HG03469 (cell line): ENCODE results near the gene PCDH9.

Experiments used
- ATAC-seq: cut with Tn5 transposase; IDR thresholded peaks from one replicate; pipeline ENCODE4 v1.9.1; 2021; ENCODE audit warnings: mild to moderate bottlenecking, moderate library complexity, moderate number of reproducible peaks; ENCODE audit not compliant: unreplicated experiment

The PCDH9 gene

DNA sequence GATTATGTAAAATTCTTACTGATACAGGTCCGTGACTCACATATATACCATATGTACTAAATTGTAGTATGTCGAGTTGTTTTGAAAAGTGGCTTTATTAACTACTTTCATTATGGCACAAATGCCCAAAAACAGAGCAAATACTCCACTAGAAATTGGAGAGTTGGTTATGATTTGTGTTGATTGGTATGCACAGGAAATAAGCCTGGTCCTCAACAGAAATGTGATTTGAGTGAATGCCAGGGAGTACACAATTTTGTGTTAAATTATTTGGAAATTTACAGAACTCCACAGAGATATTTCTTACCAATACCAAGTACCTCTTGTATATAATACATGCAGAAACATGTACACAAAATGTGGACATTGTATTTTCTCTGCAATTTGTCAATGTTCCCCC is 676.7 kb downstream of the PCDH9 start:
- ATAC-seq: no peak

DNA sequence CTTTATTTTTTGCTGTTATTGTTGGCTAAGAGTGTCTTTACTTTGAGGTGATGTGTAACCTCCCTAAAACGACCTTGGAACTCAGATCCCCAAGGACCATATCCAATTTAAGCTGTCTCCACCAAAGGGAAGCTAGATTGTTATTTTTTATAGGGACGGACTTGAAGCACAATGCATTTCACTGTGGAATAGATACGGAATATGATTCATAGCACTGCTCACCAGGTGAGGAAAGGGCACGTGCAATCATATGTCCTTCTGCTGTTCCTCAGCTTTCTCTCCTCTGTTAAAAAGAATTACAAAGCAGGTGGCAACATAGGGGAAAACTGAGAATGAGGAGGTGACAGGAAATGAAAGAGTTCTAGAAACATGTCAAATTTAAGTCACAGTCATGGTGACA is 679.0 kb downstream of the PCDH9 start:
- no peak for ATAC-seq

DNA sequence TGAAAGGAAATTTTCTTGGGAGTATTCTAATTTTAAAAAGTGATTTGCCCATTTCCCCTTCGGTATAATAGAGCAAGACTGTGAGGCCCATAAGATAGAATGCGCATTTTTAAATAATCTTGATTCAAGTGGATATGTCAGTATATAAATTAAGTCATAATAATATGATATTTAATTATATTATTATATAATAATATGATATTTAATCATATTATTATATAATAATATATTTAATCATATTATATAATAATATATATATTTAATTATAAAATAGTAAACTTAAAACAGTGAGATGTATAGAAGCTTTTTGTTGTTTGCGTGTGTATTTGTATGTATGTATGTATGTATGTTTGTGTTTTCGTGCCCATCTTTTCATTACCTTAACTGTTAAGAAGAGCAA is 682.5 kb downstream of the PCDH9 start:
- ATAC-seq: no peak

DNA sequence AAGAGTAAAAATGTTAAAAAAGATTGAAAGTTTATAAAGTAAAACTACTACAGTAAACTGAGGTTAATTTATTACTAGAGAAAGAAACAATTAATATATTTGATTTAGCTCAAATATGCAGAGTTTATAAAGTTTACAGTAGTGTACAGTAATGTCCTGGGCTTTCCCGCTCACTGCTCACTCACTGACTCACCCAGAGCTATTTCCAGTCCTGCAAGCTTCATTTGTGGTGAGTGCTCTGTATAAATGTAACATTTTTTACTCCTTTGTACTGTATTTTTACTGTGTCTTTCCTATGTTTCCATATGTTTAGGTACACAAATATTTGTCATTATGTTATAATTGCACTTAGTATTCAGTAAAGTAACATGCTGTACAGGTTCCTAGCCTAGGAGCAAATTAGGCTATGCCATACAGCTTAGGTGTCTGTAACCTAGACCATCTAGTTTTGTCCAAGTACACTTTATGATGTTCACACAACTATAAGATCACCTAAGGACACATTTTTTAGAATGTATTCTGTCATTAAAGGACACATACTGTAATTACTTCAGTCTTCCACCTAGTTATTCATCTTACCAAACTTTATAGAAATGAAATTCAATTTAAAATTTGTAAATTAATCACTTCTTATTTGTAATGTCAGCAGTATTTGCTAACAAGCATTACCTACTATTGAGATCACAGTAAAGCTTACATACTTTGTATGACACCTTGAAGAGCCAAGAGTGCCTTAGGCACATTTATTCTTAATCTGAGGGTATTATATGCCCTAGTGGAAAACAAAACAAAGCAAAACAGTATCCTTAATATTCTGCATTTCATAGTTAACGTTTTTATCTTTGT is 683.4 kb downstream of the PCDH9 start:
- ATAC-seq: no peak

DNA sequence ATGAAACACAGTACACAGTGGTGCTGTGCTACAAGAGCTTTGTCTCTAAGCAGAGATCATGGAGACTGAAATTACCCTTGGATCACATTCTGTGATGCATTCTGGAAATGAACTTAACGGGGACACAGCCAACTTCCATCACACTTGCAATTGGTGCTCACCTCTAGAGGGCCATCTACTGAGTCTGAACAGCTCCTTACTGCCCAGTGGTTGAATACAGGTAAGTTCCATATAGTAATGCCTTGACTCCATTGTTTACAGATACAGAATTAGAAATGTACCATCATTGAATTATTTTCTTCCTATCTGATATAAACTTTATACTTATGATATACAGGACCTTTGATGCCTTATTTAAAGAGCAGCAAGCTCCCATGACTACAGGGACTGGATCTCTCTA is 686.4 kb downstream of the PCDH9 start:
- ATAC-seq: no peak

DNA sequence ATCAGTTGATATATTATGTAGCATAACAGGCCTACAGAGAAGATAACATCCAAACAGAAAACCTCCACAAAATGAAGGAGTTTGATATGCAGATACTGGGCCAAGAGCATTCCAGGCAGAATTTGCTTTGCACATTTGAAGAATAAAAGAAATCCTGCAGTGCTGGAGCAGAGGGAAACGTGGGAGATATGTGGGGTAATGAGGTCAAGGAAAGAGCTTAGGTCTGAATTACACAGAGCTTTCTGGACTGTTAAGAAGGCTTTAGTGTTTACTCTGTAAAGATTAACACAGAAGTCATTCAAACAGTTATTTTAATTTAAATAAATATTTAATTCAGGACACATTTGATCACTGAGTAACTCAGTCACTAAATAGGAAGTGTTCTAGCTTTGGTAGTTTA is 692.7 kb downstream of the PCDH9 start:
- ATAC-seq: no peak

DNA sequence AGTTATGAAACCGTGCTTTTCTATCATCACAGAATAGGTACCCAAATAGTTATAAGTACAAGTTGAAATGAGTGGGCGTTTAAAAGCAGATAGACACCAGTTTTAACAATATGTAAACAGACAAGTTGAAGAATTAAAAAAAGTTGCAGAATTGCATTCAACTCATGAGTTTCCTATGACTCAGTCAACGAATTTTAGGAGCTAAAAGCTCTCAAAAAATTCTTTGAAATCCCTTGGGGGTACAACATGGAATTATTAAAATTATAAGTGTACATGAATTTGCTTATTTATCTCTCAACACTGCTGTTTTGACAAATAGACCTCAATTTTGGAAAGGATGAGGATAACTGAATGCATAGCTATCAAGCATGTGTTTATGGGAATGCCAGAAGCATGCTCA is 693.4 kb downstream of the PCDH9 start:
- ATAC-seq: no peak

DNA sequence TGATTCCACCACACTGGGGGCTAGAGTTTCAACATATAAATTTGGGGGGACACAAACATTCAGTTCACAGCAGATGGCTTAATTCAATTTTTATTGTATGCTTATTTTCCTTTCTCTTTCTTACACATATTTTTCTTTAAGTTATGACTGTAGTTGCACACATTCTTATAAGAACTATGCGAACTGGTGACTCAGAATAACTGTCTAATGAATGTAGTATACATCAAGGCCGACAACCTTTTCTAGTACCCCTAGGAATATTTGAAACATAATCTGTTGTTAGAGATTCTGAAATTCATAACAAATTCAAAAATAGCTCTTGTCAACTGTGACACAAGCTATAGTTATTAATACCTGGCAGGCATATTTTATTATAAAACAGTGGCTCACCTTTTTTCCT is 695.6 kb downstream of the PCDH9 start:
- ATAC-seq: no peak

DNA sequence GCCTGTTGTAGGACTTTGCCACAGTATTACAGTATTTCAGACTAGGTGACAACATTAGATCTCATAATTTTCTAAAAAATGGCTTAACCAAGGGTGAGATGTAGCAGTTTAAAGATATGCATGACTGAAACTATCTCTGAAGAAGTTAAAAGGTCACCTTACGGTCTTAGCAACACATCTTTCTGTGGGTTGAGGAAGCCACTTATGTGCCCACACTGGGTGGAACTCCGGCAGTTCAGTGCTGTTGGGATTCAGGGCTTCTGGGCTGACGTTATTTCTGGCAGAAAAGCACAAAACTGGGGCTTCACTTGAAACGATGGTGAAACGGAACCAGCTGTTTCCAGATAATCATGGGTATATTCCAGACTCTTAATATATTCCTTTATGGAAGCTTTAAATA is 697.3 kb downstream of the PCDH9 start:
- ATAC-seq: no peak

DNA sequence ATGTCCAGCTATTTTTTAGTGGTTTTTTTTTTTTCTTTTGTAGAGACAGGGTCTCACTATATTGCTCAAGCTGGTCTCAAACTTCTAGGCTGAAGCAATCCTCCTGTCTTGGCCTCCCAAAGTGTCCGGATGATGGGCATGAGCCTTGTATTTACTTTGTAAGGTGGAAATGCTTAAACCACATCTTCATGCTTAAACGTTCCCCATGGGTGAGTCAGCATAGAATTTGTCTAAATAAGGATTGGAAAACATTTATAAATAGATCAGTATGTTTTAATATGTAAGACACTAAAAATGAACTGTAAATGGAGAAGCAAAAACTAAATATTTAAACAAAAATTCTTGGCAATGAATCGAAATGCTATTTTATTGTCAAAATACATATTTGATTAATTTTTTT is 698.0 kb downstream of the PCDH9 start:
- ATAC-seq: no peak

DNA sequence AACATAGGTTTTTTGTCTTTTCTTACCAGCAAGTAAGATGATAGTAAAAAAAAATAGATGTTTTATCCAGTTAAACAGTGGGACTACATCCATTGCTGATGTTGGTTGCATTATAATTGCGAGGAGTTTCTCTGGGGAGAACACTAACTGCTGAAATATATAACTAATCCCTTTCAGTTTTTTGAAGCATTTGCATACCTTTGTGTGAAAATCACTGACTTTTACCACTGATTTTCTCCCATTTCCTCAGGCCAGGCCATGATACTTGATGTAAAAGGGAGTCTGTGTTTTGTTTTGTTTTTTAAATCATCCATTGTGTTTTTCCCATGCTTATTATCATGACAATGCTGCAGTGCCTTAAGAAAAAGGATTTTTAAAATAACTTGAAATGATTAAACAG is 699.5 kb downstream of the PCDH9 start:
- ATAC-seq: no peak

DNA sequence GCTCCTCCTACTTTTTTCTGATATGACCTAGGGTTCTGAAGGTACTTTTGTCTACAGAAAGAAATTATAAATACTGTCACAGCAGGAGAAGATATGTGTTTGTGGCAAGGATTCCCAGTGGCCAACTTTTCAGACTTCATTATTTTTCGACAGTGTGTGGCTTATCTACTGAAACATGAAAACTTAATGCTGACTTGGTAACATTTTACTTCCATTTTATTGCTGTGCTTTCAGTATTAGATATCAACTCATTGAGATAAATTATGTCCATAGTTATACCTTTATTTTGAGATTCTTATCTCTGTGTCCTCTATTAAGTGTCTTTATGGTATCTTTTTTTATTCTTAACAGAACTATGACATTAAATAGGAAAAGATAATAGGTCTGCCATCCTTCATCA is 700.0 kb downstream of the PCDH9 start:
- ATAC-seq: no peak

DNA sequence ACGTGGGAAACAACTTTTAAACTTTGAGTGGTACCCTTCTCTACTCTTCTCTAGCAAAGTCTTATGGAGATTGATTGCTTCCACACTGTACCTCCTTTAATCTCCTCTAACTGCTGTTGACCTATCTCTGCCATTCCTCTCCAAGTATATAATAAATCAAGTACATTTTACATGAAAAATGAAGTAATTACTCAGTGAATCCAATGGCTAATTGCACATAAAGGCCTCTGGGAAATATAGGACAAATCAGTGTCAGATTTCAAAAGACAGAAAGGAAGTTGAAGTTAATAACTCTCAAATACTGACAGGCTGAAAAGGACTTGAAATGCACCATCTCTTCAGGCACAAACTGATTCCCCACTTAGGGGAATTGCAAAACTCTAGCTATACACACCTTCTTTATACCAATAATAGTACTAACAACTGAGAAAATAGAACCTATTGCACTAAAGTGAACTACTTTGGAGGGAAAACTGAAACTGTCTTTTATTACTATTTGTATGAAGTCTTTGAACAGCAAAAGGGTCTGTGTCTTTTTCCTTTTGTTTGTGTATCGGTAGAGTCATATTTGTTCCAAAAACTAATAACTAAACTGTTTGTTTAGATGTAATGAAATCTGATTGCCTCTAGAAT is 701.1 kb downstream of the PCDH9 start:
- no peak for ATAC-seq

DNA sequence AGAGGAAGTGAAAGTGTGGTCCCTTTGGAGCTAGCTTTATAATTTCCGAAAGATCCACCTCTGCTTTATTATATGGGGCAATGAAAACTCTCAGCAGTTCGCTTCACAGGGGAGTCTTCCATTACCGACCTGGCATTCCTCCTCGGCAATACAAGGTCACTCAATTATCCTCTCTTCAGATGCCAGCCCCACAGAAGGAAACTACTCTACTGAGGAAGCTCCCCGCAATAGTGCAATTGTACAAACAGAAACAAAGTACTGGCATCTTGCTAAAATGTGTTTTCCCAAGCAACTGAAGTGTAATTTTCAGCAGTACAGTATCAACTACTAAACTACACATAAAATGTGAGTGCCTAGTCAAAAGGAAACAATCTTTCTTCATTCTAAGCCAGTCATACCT is 702.0 kb downstream of the PCDH9 start:
- ATAC-seq: no peak

DNA sequence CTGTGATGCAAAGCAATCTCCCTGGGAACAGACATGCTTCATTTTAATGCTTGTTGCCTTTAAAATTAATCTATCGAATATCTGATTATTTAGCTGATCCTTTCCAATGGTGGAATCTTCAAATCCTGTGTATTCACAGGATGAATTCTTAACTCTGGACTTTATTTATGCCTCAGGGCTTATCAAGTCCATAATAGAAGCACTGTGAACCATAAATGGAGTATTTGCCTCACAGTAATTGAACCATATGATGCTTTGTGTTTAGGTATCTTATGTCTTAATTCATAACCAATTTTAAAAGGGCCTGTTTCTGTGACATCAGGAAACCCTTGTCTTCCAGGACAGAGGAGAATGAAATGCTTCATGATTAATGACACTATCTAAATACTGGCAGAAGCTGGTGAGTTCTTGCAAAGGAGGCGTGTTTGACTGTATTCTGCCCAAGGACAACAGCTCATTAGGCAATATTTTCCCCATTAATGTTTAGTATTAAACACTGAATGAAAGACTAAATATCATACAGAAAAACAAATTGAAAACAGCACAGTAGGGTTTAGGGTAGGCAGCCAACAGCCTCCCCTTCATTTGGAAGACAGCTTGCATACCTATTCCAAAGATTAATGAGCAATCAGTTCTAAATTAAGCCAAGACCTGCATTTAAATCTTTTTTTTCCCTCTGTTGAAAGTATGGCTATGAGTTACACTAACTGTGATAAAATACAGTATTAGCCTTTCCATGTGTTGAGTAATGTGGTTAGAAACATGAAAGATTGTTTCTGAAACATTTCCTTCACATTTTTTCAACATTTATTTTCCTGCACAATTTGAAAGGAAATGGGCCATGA is 709.4 kb downstream of the PCDH9 start:
- ATAC-seq: no peak

DNA sequence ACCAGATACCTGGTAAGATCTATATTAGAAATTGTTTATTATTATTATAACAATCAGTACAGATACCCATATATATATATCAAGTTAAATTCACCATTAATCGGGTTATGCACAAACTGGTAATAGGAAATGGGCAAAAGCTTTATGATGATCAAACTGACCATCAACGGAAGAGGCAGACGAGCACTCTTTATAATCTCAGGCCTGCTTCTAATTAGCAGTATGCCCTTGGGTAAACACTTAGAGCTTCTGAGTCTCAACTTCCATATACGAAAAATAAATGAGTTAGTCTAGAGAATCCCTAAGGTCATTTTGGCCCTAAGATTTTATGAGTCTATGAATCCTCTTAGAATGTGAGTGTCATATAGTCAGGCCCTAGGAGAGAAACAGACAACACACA is 710.9 kb downstream of the PCDH9 start:
- no peak for ATAC-seq

DNA sequence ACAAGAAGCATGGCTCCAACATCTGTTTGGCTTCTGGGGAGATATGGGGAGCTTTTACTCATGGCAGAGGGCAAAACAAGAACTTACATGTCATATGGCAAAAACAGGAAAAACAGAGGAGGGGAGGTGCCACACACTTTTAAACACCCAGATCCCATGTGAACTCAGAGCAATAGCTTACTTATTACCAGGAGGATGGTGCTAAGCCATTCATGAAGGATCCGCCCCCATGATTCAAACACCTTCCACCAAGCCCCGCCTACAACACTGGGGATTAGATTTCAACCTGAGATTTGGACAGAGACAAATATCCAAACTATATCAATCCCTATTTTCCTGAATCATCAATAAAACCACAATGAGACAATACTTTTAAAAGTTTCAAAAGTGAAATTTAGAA is 712.1 kb downstream of the PCDH9 start:
- ATAC-seq: no peak

DNA sequence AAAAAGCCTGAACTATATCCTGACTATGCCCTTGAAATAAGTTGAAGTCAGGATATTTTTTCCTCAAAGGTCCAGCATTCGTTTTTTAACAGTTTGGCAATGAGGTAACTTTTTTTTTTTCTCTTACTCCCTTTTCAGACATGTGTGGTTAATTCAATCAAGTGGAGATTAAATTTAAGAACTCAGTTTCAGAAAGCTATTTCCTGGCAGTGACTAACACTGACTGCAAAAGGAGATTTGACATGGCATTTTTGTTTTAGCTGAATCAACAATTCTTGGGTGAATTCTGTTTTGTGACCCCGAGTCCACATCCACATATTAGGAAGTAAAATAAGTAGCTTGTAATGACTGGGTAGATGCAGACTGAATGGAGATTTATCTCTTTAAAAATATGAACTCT is 716.4 kb downstream of the PCDH9 start:
- no peak for ATAC-seq

DNA sequence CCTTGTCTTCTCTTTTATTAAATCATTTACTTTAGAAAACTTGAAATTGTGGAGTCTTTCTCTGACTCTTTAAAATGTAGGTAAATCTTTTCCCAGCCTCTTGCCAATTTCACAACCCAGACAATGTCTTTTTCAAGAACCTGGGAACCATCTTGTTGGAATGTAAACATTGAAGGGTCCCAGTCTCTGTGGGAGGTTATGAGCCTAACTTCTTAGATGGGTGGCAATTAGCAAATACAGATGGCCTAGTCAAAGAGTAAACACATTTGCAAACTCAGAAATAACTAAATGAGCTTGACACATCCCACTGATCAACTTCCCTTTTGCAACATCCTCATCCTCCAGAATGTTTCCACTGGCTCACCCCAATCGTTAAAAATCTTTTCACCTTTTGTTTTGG is 721.0 kb downstream of the PCDH9 start:
- no peak for ATAC-seq

DNA sequence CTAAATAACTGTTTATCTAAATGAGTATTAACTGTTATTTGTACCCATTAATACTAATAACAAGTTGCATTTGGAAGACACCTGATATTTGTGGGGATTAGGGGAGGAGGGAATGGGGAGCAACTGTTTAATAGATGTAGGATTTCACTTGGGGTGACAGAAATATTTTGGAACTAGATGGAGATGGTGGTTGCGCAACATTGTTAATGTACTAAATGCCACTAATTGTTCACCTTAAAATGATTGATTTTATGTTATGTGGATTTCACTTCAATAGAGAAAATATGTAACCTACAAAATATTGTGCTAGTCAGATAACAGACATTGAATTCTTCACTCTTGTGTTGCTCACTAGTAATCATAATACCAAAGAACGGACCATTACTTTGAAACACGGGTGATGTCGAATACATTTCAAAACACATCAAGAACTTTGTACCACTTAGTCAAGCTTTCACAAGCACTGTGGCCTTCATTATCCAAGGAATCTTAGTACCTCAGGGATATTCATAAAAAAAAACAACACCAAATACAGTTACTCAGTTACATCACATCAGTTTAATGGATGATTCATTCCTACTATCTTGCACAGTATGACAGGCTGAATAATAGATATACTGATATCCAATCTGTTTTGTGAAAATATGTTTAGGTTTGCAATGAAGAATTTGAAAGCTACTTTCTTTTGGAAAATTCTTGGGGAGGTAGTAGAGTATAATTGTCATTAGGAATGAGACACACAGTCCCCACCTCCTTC is 721.8 kb downstream of the PCDH9 start:
- no peak for ATAC-seq

DNA sequence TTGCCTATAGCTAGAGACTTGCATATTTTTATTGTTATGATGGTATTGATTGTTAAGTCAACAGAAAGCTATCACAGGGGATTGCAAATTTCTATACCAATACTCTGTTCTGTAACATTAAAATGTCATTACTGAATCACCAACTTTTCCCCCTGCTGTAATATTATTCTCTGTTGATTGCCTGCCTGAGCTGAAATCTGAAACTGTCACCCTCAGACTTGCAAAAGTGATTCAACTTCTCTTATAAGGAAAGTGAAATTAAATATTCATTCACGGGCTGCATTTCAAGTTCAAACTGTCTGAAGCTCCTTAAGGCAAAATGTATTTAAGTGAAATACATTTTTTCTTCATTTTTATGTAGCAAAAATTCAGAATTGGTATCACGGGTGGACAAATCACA is 723.2 kb downstream of the PCDH9 start:
- peak; percentile 59 for ATAC-seq
